Measurements from ENCODE around the gene CARTPT.

GRCh38 chr5:71699751-71700150 lies 19.3 kb upstream of the CARTPT start:
- TF ChIP-seq CTCF (conservative IDR thresholded peaks at IDR 0.05 in 1 of 2, IDR thresholded peaks at IDR 0.05 in 1 of 2; ENCODE audit: low read depth in 1 of 2, low read length in 2 of 2): no peak
- TF ChIP-seq EZH2 (IDR thresholded peaks at IDR 0.05; ENCODE audit: low read length, missing control alignments): no peak
